ENCODE results near the gene OASL. TPM values are rescaled to one million over a fixed set of nuclear protein-coding genes. Genes with fewer than 3 reads are reported as not detected.

The OASL gene
- total RNA-seq, 6 experiments from 2014 or later = not detected

- H3K4me3 Mint-ChIP-seq = no peak overlapping the region
- H3K36me3 Mint-ChIP-seq (ENCODE audit: low read depth) = peaks cover 20% of the 10 kb centered on the region
- H3K27ac Mint-ChIP-seq = no peak overlapping the region
- H3K27me3 Mint-ChIP-seq (ENCODE audit: insufficient read depth) = peaks cover 7% of the 10 kb centered on the region
- DNase-seq = no peak
- H3K4me1 Mint-ChIP-seq (ENCODE audit: low read depth) = peaks cover 5% of the 10 kb centered on the region; the same call in 1 of the 2 replicates
- TF ChIP-seq, protein P1, sequence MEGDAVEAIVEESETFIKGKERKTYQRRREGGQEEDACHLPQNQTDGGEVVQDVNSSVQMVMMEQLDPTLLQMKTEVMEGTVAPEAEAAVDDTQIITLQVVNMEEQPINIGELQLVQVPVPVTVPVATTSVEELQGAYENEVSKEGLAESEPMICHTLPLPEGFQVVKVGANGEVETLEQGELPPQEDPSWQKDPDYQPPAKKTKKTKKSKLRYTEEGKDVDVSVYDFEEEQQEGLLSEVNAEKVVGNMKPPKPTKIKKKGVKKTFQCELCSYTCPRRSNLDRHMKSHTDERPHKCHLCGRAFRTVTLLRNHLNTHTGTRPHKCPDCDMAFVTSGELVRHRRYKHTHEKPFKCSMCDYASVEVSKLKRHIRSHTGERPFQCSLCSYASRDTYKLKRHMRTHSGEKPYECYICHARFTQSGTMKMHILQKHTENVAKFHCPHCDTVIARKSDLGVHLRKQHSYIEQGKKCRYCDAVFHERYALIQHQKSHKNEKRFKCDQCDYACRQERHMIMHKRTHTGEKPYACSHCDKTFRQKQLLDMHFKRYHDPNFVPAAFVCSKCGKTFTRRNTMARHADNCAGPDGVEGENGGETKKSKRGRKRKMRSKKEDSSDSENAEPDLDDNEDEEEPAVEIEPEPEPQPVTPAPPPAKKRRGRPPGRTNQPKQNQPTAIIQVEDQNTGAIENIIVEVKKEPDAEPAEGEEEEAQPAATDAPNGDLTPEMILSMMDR (IDR thresholded peaks at IDR 0.05) = no peak
- no peaks in the 10 kb centered on the region for H3K9me3 Mint-ChIP-seq
Observed at GRCh38 chr12:121000530-121000929, 38.5 kb downstream of the OASL start.

GRCh38 chr12:120999191-121000120, 39.6 kb downstream of the OASL start:
- no peak for DNase-seq
- H3K27me3 Mint-ChIP-seq (ENCODE audit: insufficient read depth) = peaks cover 12% of the 10 kb centered on the region
- no peak overlapping the region for H3K27ac Mint-ChIP-seq
- peaks cover 5% of the 10 kb centered on the region; the same call in 1 of the 2 replicates for H3K4me1 Mint-ChIP-seq (ENCODE audit: low read depth)
- peaks cover 10% of the 10 kb centered on the region for H3K36me3 Mint-ChIP-seq (ENCODE audit: low read depth)
- TF ChIP-seq, protein P1 (IDR thresholded peaks at IDR 0.05) = no peak
- H3K4me3 Mint-ChIP-seq = no peak overlapping the region
- no peaks in the 10 kb centered on the region for H3K9me3 Mint-ChIP-seq

DNA sequence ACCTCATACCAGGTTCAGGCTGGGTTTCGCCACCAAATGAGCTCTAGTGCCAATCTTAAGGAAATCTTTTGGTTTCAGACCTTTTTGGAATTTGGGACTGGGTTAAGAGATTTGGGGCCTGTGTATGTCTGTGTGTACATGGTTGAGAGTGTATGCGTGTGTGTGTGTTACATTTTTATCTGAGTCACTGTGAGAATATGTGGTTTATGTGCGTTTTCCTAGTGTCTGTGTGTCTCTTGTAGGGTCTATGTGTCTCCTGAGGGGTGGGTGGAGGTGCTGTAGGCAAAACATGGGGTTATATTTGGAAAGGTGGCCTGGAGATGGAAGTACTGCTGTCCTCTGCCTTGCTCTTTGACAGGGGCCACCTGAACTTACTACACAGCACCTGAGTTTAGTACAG, 40.6 kb downstream of the OASL start:
- Mint-ChIP-seq H3K36me3 (ENCODE audit: low read depth) (peaks cover 4% of the 10 kb centered on the region; the same call in 1 of the 2 replicates), H3K4me1 (ENCODE audit: low read depth) (peaks cover 5% of the 10 kb centered on the region; the same call in 1 of the 2 replicates), H3K27ac (no peak overlapping the region), H3K4me3 (no peak overlapping the region), H3K27me3 (ENCODE audit: insufficient read depth) (peaks cover 18% of the 10 kb centered on the region), H3K9me3 (no peaks in the 10 kb centered on the region)
- TF ChIP-seq, protein P1 (IDR thresholded peaks at IDR 0.05) = no peak
- DNase-seq = no peak

DNA sequence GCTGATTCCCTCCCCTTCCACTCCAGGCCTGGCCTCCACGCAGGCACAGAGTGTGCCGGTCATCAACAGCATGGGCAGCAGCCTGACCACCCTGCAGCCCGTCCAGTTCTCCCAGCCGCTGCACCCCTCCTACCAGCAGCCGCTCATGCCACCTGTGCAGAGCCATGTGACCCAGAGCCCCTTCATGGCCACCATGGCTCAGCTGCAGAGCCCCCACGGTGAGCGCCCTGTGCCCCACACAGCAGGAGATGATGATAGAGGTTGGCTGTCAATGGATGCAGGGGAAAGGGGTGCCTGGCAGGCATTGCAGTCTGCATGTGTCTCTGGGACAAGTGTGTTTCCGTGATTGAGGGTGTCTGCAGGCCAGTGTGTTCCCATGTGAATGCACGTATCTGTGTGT, 41.6 kb downstream of the OASL start:
- no peak overlapping the region for H3K27ac Mint-ChIP-seq
- H3K4me1 Mint-ChIP-seq (ENCODE audit: low read depth) = peaks cover 5% of the 10 kb centered on the region; the same call in 1 of the 2 replicates
- no peaks in the 10 kb centered on the region for H3K36me3 Mint-ChIP-seq (ENCODE audit: low read depth)
- no peak overlapping the region for H3K4me3 Mint-ChIP-seq
- TF ChIP-seq, protein P1 (IDR thresholded peaks at IDR 0.05) = no peak
- DNase-seq = no peak
- H3K9me3 Mint-ChIP-seq = no peaks in the 10 kb centered on the region
- peaks cover 28% of the 10 kb centered on the region for H3K27me3 Mint-ChIP-seq (ENCODE audit: insufficient read depth)

- H3K27me3 Mint-ChIP-seq (ENCODE audit: insufficient read depth) = peaks cover 33% of the 10 kb centered on the region
- no peak for DNase-seq
Observed at GRCh38 chr12:120996133-120996746, 42.8 kb downstream of the OASL start.

More at GRCh38 chr12:120996133-120996746, 42.8 kb downstream of the OASL start:
- Mint-ChIP-seq H3K36me3 (ENCODE audit: low read depth) (no peaks in the 10 kb centered on the region), H3K4me3 (no peak overlapping the region), H3K9me3 (no peaks in the 10 kb centered on the region), H3K4me1 (ENCODE audit: low read depth) (no peaks in the 10 kb centered on the region), H3K27ac (no peak overlapping the region)
- TF ChIP-seq, protein P1 (IDR thresholded peaks at IDR 0.05) = no peak

Data from HFFc6 (cell line).